Measurements from ENCODE around the gene OTUD5. TPM values are rescaled to one million over a fixed set of nuclear protein-coding genes. Genes with fewer than 3 reads are reported as not detected.

The OTUD5 gene
- total RNA-seq, 1 donor from 2014 or later, result 38.6 TPM

- Mint-ChIP-seq H3K4me1 (peaks cover 24% of the 10 kb centered on the region), H3K27ac (ENCODE audit: unreplicated experiment) (no peak overlapping the region), H3K27me3 (ENCODE audit: low read depth) (no peaks in the 10 kb centered on the region), H3K36me3 (ENCODE audit: low read depth) (peaks cover 15% of the 10 kb centered on the region), H3K4me3 (peak overlapping the region; percentile 33), H3K9me3 (no peaks in the 10 kb centered on the region)
- no peak for DNase-seq (ENCODE audit: low read depth, low spot score)
- TF ChIP-seq, protein P1, sequence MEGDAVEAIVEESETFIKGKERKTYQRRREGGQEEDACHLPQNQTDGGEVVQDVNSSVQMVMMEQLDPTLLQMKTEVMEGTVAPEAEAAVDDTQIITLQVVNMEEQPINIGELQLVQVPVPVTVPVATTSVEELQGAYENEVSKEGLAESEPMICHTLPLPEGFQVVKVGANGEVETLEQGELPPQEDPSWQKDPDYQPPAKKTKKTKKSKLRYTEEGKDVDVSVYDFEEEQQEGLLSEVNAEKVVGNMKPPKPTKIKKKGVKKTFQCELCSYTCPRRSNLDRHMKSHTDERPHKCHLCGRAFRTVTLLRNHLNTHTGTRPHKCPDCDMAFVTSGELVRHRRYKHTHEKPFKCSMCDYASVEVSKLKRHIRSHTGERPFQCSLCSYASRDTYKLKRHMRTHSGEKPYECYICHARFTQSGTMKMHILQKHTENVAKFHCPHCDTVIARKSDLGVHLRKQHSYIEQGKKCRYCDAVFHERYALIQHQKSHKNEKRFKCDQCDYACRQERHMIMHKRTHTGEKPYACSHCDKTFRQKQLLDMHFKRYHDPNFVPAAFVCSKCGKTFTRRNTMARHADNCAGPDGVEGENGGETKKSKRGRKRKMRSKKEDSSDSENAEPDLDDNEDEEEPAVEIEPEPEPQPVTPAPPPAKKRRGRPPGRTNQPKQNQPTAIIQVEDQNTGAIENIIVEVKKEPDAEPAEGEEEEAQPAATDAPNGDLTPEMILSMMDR (conservative IDR thresholded peaks at IDR 0.05), result no peak
Observed at GRCh38 chrX:48924270-48924669, 33.1 kb downstream of the OTUD5 start.

DNA sequence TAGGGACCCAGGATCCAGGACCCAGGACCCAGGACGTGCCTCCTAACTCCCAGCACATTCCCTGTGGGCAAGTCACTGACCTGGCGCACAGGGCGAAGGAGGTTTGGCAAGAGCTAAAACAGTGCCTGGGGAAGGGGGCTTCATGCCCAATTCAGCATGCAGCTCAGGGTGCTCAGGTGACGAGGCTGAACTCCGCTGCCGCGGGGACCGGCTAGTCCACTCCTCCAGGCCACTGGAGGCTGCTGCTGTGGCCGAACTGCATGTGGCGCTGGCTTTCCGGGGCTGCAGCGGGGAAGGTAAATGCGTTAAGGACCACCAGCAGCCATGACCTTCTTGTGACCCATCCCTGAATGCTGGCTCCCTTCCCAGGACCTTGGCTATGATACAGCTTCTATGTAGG, 33.6 kb downstream of the OTUD5 start:
- peaks cover 15% of the 10 kb centered on the region for H3K36me3 Mint-ChIP-seq (ENCODE audit: low read depth)
- TF ChIP-seq, protein P1 (conservative IDR thresholded peaks at IDR 0.05), result no peak
- no peaks in the 10 kb centered on the region for H3K27me3 Mint-ChIP-seq (ENCODE audit: low read depth)
- no peak overlapping the region for H3K4me3 Mint-ChIP-seq
- H3K27ac Mint-ChIP-seq (ENCODE audit: unreplicated experiment), result no peak overlapping the region
- H3K9me3 Mint-ChIP-seq, result no peaks in the 10 kb centered on the region
- no peak for DNase-seq (ENCODE audit: low read depth, low spot score)
- peaks cover 27% of the 10 kb centered on the region for H3K4me1 Mint-ChIP-seq

GRCh38 chrX:48920718-48921104, 36.7 kb downstream of the OTUD5 start:
- TF ChIP-seq, protein P1 (conservative IDR thresholded peaks at IDR 0.05), result no peak
- H3K9me3 Mint-ChIP-seq, result no peaks in the 10 kb centered on the region
- no peak overlapping the region for H3K27ac Mint-ChIP-seq (ENCODE audit: unreplicated experiment)

GRCh38 chrX:48919947-48920717, 37.3 kb downstream of the OTUD5 start:
- DNase-seq (ENCODE audit: low read depth, low spot score), result no peak
- Mint-ChIP-seq H3K9me3 (no peaks in the 10 kb centered on the region), H3K36me3 (ENCODE audit: low read depth) (peaks cover 11% of the 10 kb centered on the region), H3K27ac (ENCODE audit: unreplicated experiment) (no peak overlapping the region), H3K4me3 (peak overlapping the region; percentile 88), H3K4me1 (peaks cover 31% of the 10 kb centered on the region), H3K27me3 (ENCODE audit: low read depth) (no peaks in the 10 kb centered on the region)
- TF ChIP-seq, protein P1 (conservative IDR thresholded peaks at IDR 0.05), result no peak

More at GRCh38 chrX:48920718-48921104, 36.7 kb downstream of the OTUD5 start:
- peaks cover 31% of the 10 kb centered on the region for H3K4me1 Mint-ChIP-seq
- H3K27me3 Mint-ChIP-seq (ENCODE audit: low read depth), result no peaks in the 10 kb centered on the region
- H3K4me3 Mint-ChIP-seq, result peak overlapping the region; percentile 47
- DNase-seq (ENCODE audit: low read depth, low spot score), result no peak
- H3K36me3 Mint-ChIP-seq (ENCODE audit: low read depth), result peaks cover 15% of the 10 kb centered on the region

DNA sequence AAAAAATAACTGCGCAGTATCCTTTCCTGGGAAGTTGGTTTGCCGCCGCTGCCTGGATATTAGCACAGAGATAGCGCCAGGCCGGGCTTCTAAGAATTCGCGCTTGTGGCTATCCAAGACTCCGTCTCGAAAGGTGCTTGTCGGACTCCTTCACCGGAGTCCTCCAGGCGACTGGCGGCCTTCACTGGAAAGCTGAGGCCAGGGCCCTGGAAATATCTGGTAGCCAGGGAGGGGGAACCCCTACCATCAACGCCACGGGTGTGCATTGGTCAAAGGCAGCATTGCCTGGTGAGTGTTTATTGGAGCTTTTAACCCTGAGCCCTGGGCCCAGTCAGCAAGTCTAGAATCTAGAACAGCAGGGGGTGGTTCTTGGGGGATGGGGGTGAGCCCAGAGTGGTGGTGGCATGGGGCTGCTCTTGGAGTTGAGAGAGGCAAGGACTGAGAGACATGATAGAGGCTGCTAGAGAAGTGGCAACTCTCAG, 38.0 kb downstream of the OTUD5 start:
- H3K36me3 Mint-ChIP-seq (ENCODE audit: low read depth), result peaks cover 9% of the 10 kb centered on the region

More for the DNA sequence above, 38.0 kb downstream of the OTUD5 start:
- H3K4me1 Mint-ChIP-seq, result peaks cover 31% of the 10 kb centered on the region
- DNase-seq (ENCODE audit: low read depth, low spot score), result no peak
- no peak overlapping the region for H3K27ac Mint-ChIP-seq (ENCODE audit: unreplicated experiment)
- TF ChIP-seq, protein P1 (conservative IDR thresholded peaks at IDR 0.05), result no peak
- H3K4me3 Mint-ChIP-seq, result peak overlapping the region; percentile 88
- no peaks in the 10 kb centered on the region for H3K9me3 Mint-ChIP-seq
- no peaks in the 10 kb centered on the region for H3K27me3 Mint-ChIP-seq (ENCODE audit: low read depth)
